ENCODE measurements around the gene GABRG3. TPM values are rescaled to one million over a fixed set of nuclear protein-coding genes. Genes with fewer than 3 reads are reported as not detected.

Gene GABRG3
- total and polyA plus RNA-seq, 10 of the 15 experiments (the other 5 are each of a cell fraction or from before 2014, with no cell fraction given), result 0.15 TPM; not detected in 9

- TF ChIP-seq CUX1 (IDR thresholded peaks at IDR 0.05; ENCODE audit: insufficient replicate concordance, low read depth, low read length) (no peak), SIN3A (IDR thresholded peaks at IDR 0.05; ENCODE audit: low read depth, low read length) (no peak)
These were observed 148.8 kb downstream of the GABRG3 start (continued) for GRCh38 chr15:27119695-27120266.

GRCh38 chr15:27121672-27122071 is 150.7 kb downstream of the GABRG3 start:
- H3K79me2 ChIP-seq (ENCODE audit: control insufficient read depth, insufficient read depth, low read length), result no peaks in the 10 kb centered on the region

More at GRCh38 chr15:27121672-27122071, 150.7 kb downstream of the GABRG3 start:
- SMC1A ChIA-PET (ENCODE audit: uncharacterized antibody, unreplicated experiment), result no interaction called here
- Histone ChIP-seq H3K27me3 (replicated peaks in 1 of 2; ENCODE audit: control insufficient read depth in 2 of 2, insufficient read depth in 2 of 2, low read length in 1 of 2) (no peaks in the 10 kb centered on the region), H3K27ac (ENCODE audit: control insufficient read depth, insufficient read depth) (no peak overlapping the region), H4K20me1 (ENCODE audit: control insufficient read depth, insufficient read depth) (no peaks in the 10 kb centered on the region), H3K4me3 (no peak overlapping the region), H2AFZ (ENCODE audit: control insufficient read depth, low read depth, low read length) (no peak overlapping the region), H3K4me1 (ENCODE audit: control insufficient read depth, insufficient read depth, low read length) (no peaks in the 10 kb centered on the region), H3K9ac (ENCODE audit: control insufficient read depth, insufficient read depth, low read length) (no peak overlapping the region), H3K9me3 (replicated peaks; ENCODE audit: control insufficient read depth, insufficient read depth, low read length) (no peaks in the 10 kb centered on the region; the same call in 2 of the 3 replicates), H3K36me3 (ENCODE audit: control insufficient read depth in 2 of 2, insufficient read depth in 2 of 2, low read length in 1 of 2) (no peaks in the 10 kb centered on the region), H3K4me2 (ENCODE audit: control insufficient read depth, insufficient read depth) (no peak overlapping the region)
- in situ Hi-C loops (cut with MboI) (no loop called here), intact Hi-C loops (cut with micrococcal nuclease; ENCODE audit: unreplicated experiment) (no loop called here)
- POLR2A ChIA-PET, result no interaction called here
- TF ChIP-seq NR2C2 (IDR thresholded peaks at IDR 0.05; ENCODE audit: borderline replicate concordance, control insufficient read depth, insufficient read length, low read depth) (no peak), CEBPZ (IDR thresholded peaks at IDR 0.05; ENCODE audit: low read depth, low read length) (no peak), IRF5 (IDR thresholded peaks at IDR 0.05; ENCODE audit: borderline replicate concordance) (no peak), ZSCAN29 (IDR thresholded peaks at IDR 0.05) (no peak), ZZZ3 (IDR thresholded peaks at IDR 0.05; ENCODE audit: control insufficient read depth, insufficient read length, low read depth) (no peak), TCF7 (IDR thresholded peaks at IDR 0.05; ENCODE audit: borderline replicate concordance) (no peak)
- CTCF ChIA-PET, result interaction anchor here (0.9 kb wide), 1 partner anchor 15 kb away, joined by 3 read pairs; no protein-coding TSS in a partner anchor
- no peak for DNase-seq (ENCODE audit: low read depth, low spot score)
- RAD21 ChIA-PET (ENCODE audit: unreplicated experiment), result no interaction called here
- ATAC-seq, result no peak
- no peak for FAIRE-seq
- BruUV-seq (replicated peaks), result no TSS peak
- WGBS (ENCODE audit: insufficient coverage, insufficient replicate concordance, low lambda C conversion rate, missing lambda C conversion rate), result 26% methylated on average over 2 of the region's 2 CpGs
